Caco-2 (cell line): ENCODE results near the gene CBFA2T2. TPM values are rescaled to one million over a fixed set of nuclear protein-coding genes. Genes with fewer than 3 reads are reported as not detected.

Experiments used
- BruUV-seq: library from RNA; stranded (reverse); fragments of 400-500 nt; replicated peaks from 2 replicates; lab custom pipeline; 2021; lab: Mats Ljungman, UMichigan
- CTCF ChIA-PET: fragments of 300-600 bp; sonication (Branson Sonifier 250); formaldehyde crosslinking; loops from one replicate; lab custom pipeline; 2022; ENCODE audit warnings: antibody characterized with exemption; lab: Charles Lee
- POLR2A ChIA-PET: fragments of 300-600 bp; sonication (Branson Sonifier 250); formaldehyde crosslinking; loops from one replicate; lab custom pipeline; 2022; ENCODE audit warnings: antibody characterized with exemption; lab: Charles Lee
- DNase-seq, 2 experiments: peaks; one replicate each; pipeline versions ENCODE4 v3.0.0 to v3.0.0-alpha.2; 2020 to 2022
- H3K27me3 ChIP-seq: replicated peaks from 2 replicates; pipeline ENCODE4 v1.6.0; 2011; ENCODE audit warnings: low read length; ENCODE audit not compliant: control insufficient read depth, insufficient read depth
- H3K36me3 ChIP-seq: 2 replicates; pipeline ENCODE4 v1.5.1; 2011; ENCODE audit warnings: low read length; ENCODE audit not compliant: control insufficient read depth, insufficient read depth
- H3K4me1 ChIP-seq: fragments of 250-450 bp; sonication (Bioruptor Pico); 2 replicates; pipeline ENCODE4 v1.5.1; 2020; ENCODE audit warnings: mild to moderate bottlenecking
- H3K4me3 ChIP-seq: 2 replicates; pipeline ENCODE4 v1.5.1; 2011; ENCODE audit warnings: low read depth, mild to moderate bottlenecking, control low read depth, low read length
- H3K9me3 ChIP-seq: fragments of 250-450 bp; sonication (Bioruptor Pico); 2 replicates; pipeline ENCODE4 v1.5.1; 2020; ENCODE audit warnings: mild to moderate bottlenecking, moderate library complexity
- H3K27ac Mint-ChIP-seq: one replicate; pipeline ENCODE4 v1.8.0; 2022; ENCODE audit warnings: mixed read lengths; ENCODE audit not compliant: unreplicated experiment
- H3K27me3 Mint-ChIP-seq: one replicate; pipeline ENCODE4 v1.8.0; 2022; ENCODE audit warnings: mixed read lengths; ENCODE audit not compliant: insufficient read depth, unreplicated experiment
- H3K36me3 Mint-ChIP-seq: one replicate; pipeline ENCODE4 v1.8.0; 2022; ENCODE audit warnings: mild to moderate bottlenecking, mixed read lengths; ENCODE audit not compliant: insufficient read depth, unreplicated experiment
- H3K4me1 Mint-ChIP-seq: one replicate; pipeline ENCODE4 v1.8.0; 2022; ENCODE audit warnings: low read depth, mixed read lengths; ENCODE audit not compliant: unreplicated experiment
- H3K4me3 Mint-ChIP-seq: one replicate; pipeline ENCODE4 v1.8.0; 2022; ENCODE audit warnings: mild to moderate bottlenecking, moderate library complexity, mixed read lengths; ENCODE audit not compliant: unreplicated experiment
- H3K9me3 Mint-ChIP-seq: one replicate; pipeline ENCODE4 v1.8.0; 2022; ENCODE audit warnings: mixed read lengths; ENCODE audit not compliant: unreplicated experiment
- intact Hi-C: fragments of 100-400 bp; cut with micrococcal nuclease; formaldehyde crosslinking; loops from one replicate; pipeline ENCODE4 v1.10.0; 2022; ENCODE audit not compliant: unreplicated experiment
- total RNA-seq: library from RNA; stranded (reverse); gene quantifications from 2 replicates; pipeline ENCODE4 v1.2.3, GENCODE V29; 2022
- TF ChIP-seq, protein P1 (sequence below), 2 experiments: fragments of 200-600 bp in 1 of 2; IDR thresholded peaks; 1 replicate in 1 of 2; 2 replicates in 1 of 2; pipeline versions ENCODE4 v1.5.1 to v1.8.0; 2011 to 2022; ENCODE audit warnings: antibody characterized with exemption in 1 of 2, control low read depth in 1 of 2, inconsistent platforms in 1 of 2, low read depth in 1 of 2, low read length in 1 of 2, mild to moderate bottlenecking in 1 of 2, moderate library complexity in 1 of 2; ENCODE audit not compliant: insufficient read depth in 1 of 2, severe bottlenecking in 1 of 2, unreplicated experiment in 1 of 2

Gene CBFA2T2
- total RNA-seq, 1 experiment from 2014 or later: 30.6 TPM

GRCh38 chr20:33624399-33624798, 134.5 kb downstream of the CBFA2T2 start:
- Mint-ChIP-seq H3K27ac (no peak overlapping the region), H3K4me1 (no peaks in the 10 kb centered on the region), H3K27me3 (no peaks in the 10 kb centered on the region), H3K36me3 (peaks cover 37% of the 10 kb centered on the region), H3K9me3 (no peaks in the 10 kb centered on the region), H3K4me3 (no peak overlapping the region)
- H3K4me3 ChIP-seq: no peak overlapping the region
- H3K4me1 ChIP-seq: no peaks in the 10 kb centered on the region
- no peak for DNase-seq
- TF ChIP-seq, protein P1, sequence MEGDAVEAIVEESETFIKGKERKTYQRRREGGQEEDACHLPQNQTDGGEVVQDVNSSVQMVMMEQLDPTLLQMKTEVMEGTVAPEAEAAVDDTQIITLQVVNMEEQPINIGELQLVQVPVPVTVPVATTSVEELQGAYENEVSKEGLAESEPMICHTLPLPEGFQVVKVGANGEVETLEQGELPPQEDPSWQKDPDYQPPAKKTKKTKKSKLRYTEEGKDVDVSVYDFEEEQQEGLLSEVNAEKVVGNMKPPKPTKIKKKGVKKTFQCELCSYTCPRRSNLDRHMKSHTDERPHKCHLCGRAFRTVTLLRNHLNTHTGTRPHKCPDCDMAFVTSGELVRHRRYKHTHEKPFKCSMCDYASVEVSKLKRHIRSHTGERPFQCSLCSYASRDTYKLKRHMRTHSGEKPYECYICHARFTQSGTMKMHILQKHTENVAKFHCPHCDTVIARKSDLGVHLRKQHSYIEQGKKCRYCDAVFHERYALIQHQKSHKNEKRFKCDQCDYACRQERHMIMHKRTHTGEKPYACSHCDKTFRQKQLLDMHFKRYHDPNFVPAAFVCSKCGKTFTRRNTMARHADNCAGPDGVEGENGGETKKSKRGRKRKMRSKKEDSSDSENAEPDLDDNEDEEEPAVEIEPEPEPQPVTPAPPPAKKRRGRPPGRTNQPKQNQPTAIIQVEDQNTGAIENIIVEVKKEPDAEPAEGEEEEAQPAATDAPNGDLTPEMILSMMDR (IDR thresholded peaks at IDR 0.05; ENCODE audit: insufficient read depth in 1 of 2, low read depth in 1 of 2, low read length in 1 of 2, severe bottlenecking in 1 of 2, unreplicated experiment in 1 of 2): no peak
- POLR2A ChIA-PET: no interaction called here
- CTCF ChIA-PET: interaction anchor here (0.5 to 0.9 kb wide), 2 partner anchors 64 to 539 kb away, joined by 3 read pairs; no protein-coding TSS in a partner anchor
- no TSS peak for BruUV-seq
- intact Hi-C loops: no loop called here
- no peaks in the 10 kb centered on the region for H3K9me3 ChIP-seq
- H3K36me3 ChIP-seq: 0 out of 2 replicates have a peak, but pooled peaks cover 3% of the 10 kb centered on the region
- H3K27me3 ChIP-seq: no peaks in the 10 kb centered on the region

DNA sequence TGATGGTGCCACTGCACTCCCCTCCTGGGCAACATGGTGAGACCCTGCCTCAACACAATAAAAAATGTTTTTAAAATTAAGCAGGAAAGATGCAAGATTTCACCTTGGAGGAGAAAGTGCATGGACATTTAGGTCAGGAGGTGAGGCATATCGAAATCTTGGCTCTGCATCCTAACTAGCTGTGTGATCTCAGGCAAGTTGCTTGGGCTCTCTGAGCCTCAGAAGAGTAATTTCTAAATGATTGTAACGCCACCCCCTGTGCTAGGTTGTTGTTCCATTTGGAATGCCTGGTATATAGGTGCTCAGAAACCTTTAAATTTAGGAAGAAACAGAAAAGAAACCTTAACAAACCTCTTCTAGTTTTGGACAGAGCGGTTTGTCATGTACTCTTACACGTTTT, 136.3 kb downstream of the CBFA2T2 start:
- H3K4me3 ChIP-seq: no peak overlapping the region
- CTCF ChIA-PET: no interaction called here
- Mint-ChIP-seq H3K4me3 (no peak overlapping the region), H3K9me3 (no peaks in the 10 kb centered on the region), H3K4me1 (no peaks in the 10 kb centered on the region), H3K27ac (no peak overlapping the region), H3K36me3 (peaks cover 51% of the 10 kb centered on the region), H3K27me3 (no peaks in the 10 kb centered on the region)
- POLR2A ChIA-PET: no interaction called here
- no TSS peak for BruUV-seq
- 0 out of 2 replicates have a peak, but pooled peaks cover 3% of the 10 kb centered on the region for H3K36me3 ChIP-seq
- TF ChIP-seq, protein P1 (IDR thresholded peaks at IDR 0.05; ENCODE audit: insufficient read depth in 1 of 2, low read depth in 1 of 2, low read length in 1 of 2, severe bottlenecking in 1 of 2, unreplicated experiment in 1 of 2): no peak
- intact Hi-C loops: no loop called here
- H3K9me3 ChIP-seq: no peaks in the 10 kb centered on the region
- H3K27me3 ChIP-seq: no peaks in the 10 kb centered on the region
- H3K4me1 ChIP-seq: no peaks in the 10 kb centered on the region
- no peak for DNase-seq

DNA sequence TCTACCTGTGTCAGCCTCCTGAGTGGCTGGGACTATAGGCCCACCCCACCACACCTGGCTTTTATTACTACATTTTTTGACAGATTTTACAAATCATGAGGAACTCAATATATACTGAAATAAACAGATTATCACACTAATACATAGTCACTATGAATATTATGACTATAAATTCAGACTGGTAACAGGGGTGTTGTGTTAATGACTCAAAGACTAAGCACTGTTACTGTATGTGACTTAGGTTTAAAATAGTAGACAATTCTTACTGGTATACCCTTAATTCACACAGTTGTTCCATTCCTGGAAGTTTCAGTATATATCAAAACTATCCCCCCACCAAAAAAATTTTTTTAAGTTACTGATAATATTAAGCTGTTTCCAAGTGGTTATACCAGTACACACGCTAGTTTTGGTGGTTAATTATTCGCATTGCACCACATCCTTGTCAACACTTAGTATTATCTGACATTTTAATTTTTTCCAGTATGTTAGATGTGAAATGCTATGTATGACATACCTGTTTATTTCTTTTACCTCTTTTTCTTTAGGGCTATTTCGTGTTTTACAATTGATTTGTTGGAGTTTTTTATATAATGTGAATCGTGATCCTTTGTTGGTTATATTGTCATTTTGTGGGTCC, 137.8 kb downstream of the CBFA2T2 start:
- peaks cover 51% of the 10 kb centered on the region for H3K36me3 Mint-ChIP-seq
- 0 out of 2 replicates have a peak, but pooled peaks cover 5% of the 10 kb centered on the region for H3K36me3 ChIP-seq
- H3K27me3 Mint-ChIP-seq: no peaks in the 10 kb centered on the region
- POLR2A ChIA-PET: no interaction called here
- no peak overlapping the region for H3K27ac Mint-ChIP-seq
- no peak overlapping the region for H3K4me3 Mint-ChIP-seq
- no peaks in the 10 kb centered on the region for H3K4me1 ChIP-seq
- H3K9me3 ChIP-seq: no peaks in the 10 kb centered on the region
- H3K4me3 ChIP-seq: no peak overlapping the region
- intact Hi-C loops: no loop called here
- no peak for DNase-seq
- BruUV-seq: no TSS peak
- H3K27me3 ChIP-seq: no peaks in the 10 kb centered on the region
- CTCF ChIA-PET: no interaction called here
- H3K4me1 Mint-ChIP-seq: no peaks in the 10 kb centered on the region
- H3K9me3 Mint-ChIP-seq: no peaks in the 10 kb centered on the region
- TF ChIP-seq, protein P1 (IDR thresholded peaks at IDR 0.05; ENCODE audit: insufficient read depth in 1 of 2, low read depth in 1 of 2, low read length in 1 of 2, severe bottlenecking in 1 of 2, unreplicated experiment in 1 of 2): no peak
